Gastrocnemius medialis (tissue), 4 donors: ENCODE results near the gene RASD1. TPM values are rescaled to one million over a fixed set of nuclear protein-coding genes. Genes with fewer than 3 reads are reported as not detected.
A peak's percentile ranks its signal among the peaks of the same experiment; 100 is the strongest.

ENCODE experiments used
- ATAC-seq, 2 donors: fragments of 150-250 bp; one replicate each; pipeline ENCODE4 v1.9.1; 2016
- DNase-seq, 2 donors: peaks; one replicate each; pipeline ENCODE4 v3.0.0-alpha.2; 2019
- H3K27ac ChIP-seq, 4 donors: fragments of 200-600 bp; sonication (generic); 1 replicate in 1 of 4; 2 replicates in 3 of 4; pipeline ENCODE4 v1.5.1; 2016 to 2018; ENCODE audit warnings: mild to moderate bottlenecking in 2 of 4, moderate library complexity in 1 of 4
- H3K27me3 ChIP-seq, 3 donors: fragments of 200-600 bp; sonication (generic) in 2 of 3; 1 replicate in 1 of 3; 2 replicates in 2 of 3; pipeline versions ENCODE4 v1.5.1 to v1.6.0; 2016 to 2019; ENCODE audit warnings: mild to moderate bottlenecking in 1 of 3, moderate library complexity in 1 of 3
- H3K36me3 ChIP-seq, 2 donors: fragments of 200-600 bp; sonication (generic) in 1 of 2; one replicate each; pipeline ENCODE4 v1.5.1; 2017 to 2018
- H3K4me1 ChIP-seq, 2 donors: fragments of 200-600 bp; sonication (generic) in 1 of 2; one replicate each; pipeline ENCODE4 v1.5.1; 2016 to 2017; ENCODE audit warnings: mild to moderate bottlenecking in 2 of 2
- H3K4me3 ChIP-seq, 4 donors: fragments of 200-600 bp; sonication (generic) in 3 of 4; 1 replicate in 1 of 4; 2 replicates in 3 of 4; pipeline ENCODE4 v1.5.1; 2016 to 2019; ENCODE audit warnings: mild to moderate bottlenecking in 2 of 4
- H3K9me3 ChIP-seq, 3 donors: fragments of 200-600 bp; sonication (generic) in 2 of 3; 1 replicate in 1 of 3; 2 replicates in 2 of 3; pipeline ENCODE4 v1.5.1; 2016 to 2019
- CTCF ChIP-seq, 5 experiments: fragments of 450-650 bp in 3 of 5; fragments of 200-600 bp in 2 of 5; sonication (generic) in 2 of 5; IDR thresholded peaks in 4 of 5; conservative IDR thresholded peaks in 1 of 5; 1 replicate in 4 of 5; 2 replicates in 1 of 5; pipeline ENCODE4 v1.5.1; 2016 to 2019; ENCODE audit warnings: antibody characterized with exemption in 5 of 5, mild to moderate bottlenecking in 3 of 5, moderate library complexity in 3 of 5
- POLR2A ChIP-seq, 2 donors: fragments of 450-650 bp; IDR thresholded peaks; one replicate each; pipeline ENCODE4 v1.6.1; 2017; ENCODE audit warnings: antibody characterized with exemption in 2 of 2, mild to moderate bottlenecking in 2 of 2, moderate library complexity in 2 of 2
- in situ Hi-C, 4 donors: fragments of 200-750 bp; cut with MboI; loops; one replicate each; pipeline versions ENCODE4 v1.15.0 to v1.8.0; 2017; ENCODE audit warnings: low sequenced_read_pairs in 4 of 4
- intact Hi-C: fragments of 100-400 bp; cut with DNase I; formaldehyde crosslinking; loops from one replicate; pipeline ENCODE4 v1.15.1; 2023; ENCODE audit warnings: low total_unique reads
- total RNA-seq, 4 donors: library from RNA; depleted of rRNA; stranded (reverse); fragments of >200 nt; gene quantifications; one replicate each; pipeline versions ENCODE4 v1.1.0 to v1.2.3, GENCODE V29; 2016

The RASD1 gene
- total RNA-seq, 4 donors from 2014 or later: 61.3 to 264 (median 102) TPM

- in situ Hi-C loops: loop anchor here in 1 of 4 donors (10.0 kb wide), 1 partner anchor 151 kb away; no protein-coding TSS in a partner anchor
- DNase-seq (no peak), ATAC-seq (no peak)
- TF ChIP-seq POLR2A (IDR thresholded peaks at IDR 0.05) (no peak), CTCF (IDR thresholded peaks at IDR 0.05 in 4 of 5, conservative IDR thresholded peaks at IDR 0.05 in 1 of 5) (no peak)
- Histone ChIP-seq H3K9me3 (no peaks in the 10 kb centered on the region), H3K36me3 (no peaks in the 10 kb centered on the region), H3K4me1 (peaks cover 11 to 14% of the 10 kb centered on the region in 2 donors), H3K27me3 (no peaks in the 10 kb centered on the region), H3K27ac (peak overlapping the region; percentile 27 to 64 (median 54)), H3K4me3 (no peak overlapping the region)
- intact Hi-C loops: no loop called here
Measured at GRCh38 chr17:17506181-17506741, 10.1 kb upstream of the RASD1 start.

GRCh38 chr17:17505610-17506171 lies 9.5 kb upstream of the RASD1 start:
- Histone ChIP-seq H3K4me1 (peaks cover 11 to 14% of the 10 kb centered on the region in 2 donors), H3K27ac (peak overlapping the region in 3 of 4 donors; percentile 27 to 64 (median 55)), H3K4me3 (no peak overlapping the region), H3K36me3 (no peaks in the 10 kb centered on the region), H3K9me3 (no peaks in the 10 kb centered on the region), H3K27me3 (no peaks in the 10 kb centered on the region)
- DNase-seq (no peak), ATAC-seq (no peak)
- TF ChIP-seq CTCF (IDR thresholded peaks at IDR 0.05 in 4 of 5, conservative IDR thresholded peaks at IDR 0.05 in 1 of 5) (no peak), POLR2A (IDR thresholded peaks at IDR 0.05) (no peak)
- in situ Hi-C loops: loop anchor here in 1 of 4 donors (10.0 kb wide), 1 partner anchor 151 kb away; no protein-coding TSS in a partner anchor
- intact Hi-C loops: no loop called here

- no peak for TF ChIP-seq POLR2A (IDR thresholded peaks at IDR 0.05)
- Histone ChIP-seq H3K27ac (no peak overlapping the region), H3K4me1 (peaks cover 11 to 14% of the 10 kb centered on the region in 2 donors), H3K4me3 (no peak overlapping the region), H3K27me3 (no peaks in the 10 kb centered on the region), H3K9me3 (no peaks in the 10 kb centered on the region), H3K36me3 (no peaks in the 10 kb centered on the region)
- ATAC-seq (no peak), DNase-seq (no peak)
- in situ Hi-C loops (loop anchor here in 1 of 4 donors (10.0 kb wide), 1 partner anchor 150 kb away; no protein-coding TSS in a partner anchor), intact Hi-C loops (no loop called here)
Measured at GRCh38 chr17:17505151-17505550, 9.0 kb upstream of the RASD1 start.

GRCh38 chr17:17504341-17505140 lies 8.3 kb upstream of the RASD1 start:
- Histone ChIP-seq H3K9me3 (no peaks in the 10 kb centered on the region), H3K27me3 (no peaks in the 10 kb centered on the region), H3K36me3 (no peaks in the 10 kb centered on the region), H3K4me1 (peaks cover 11 to 14% of the 10 kb centered on the region in 2 donors), H3K27ac (no peak overlapping the region), H3K4me3 (no peak overlapping the region)
- no peak for DNase-seq
- in situ Hi-C loops: loop anchor here in 2 of 4 donors (5.0 to 10.0 kb wide), 2 partner anchors 63 to 150 kb away; no protein-coding TSS in a partner anchor
- ATAC-seq: no peak
- TF ChIP-seq CTCF (IDR thresholded peaks at IDR 0.05 in 4 of 5, conservative IDR thresholded peaks at IDR 0.05 in 1 of 5): no peak
- intact Hi-C loops: no loop called here
